Transverse colon (tissue), 4 donors: ENCODE results near the gene TRABD2B. TPM values are rescaled to one million over a fixed set of nuclear protein-coding genes. Genes with fewer than 3 reads are reported as not detected.

Experiments used
- DNase-seq: peaks from one replicate; pipeline ENCODE4 v3.0.0-alpha.2; 2019
- H3K27ac ChIP-seq, 4 donors: fragments of 200-600 bp; sonication (generic); 2 replicates each; pipeline ENCODE4 v1.5.1; 2016 to 2018; ENCODE audit warnings: inconsistent platforms in 4 of 4
- H3K27me3 ChIP-seq: fragments of 200-600 bp; sonication (generic); 2 replicates; pipeline ENCODE4 v1.5.1; 2017; ENCODE audit warnings: inconsistent platforms
- H3K36me3 ChIP-seq, 4 donors: fragments of 200-600 bp; sonication (generic); 2 replicates each; pipeline ENCODE4 v1.5.1; 2017 to 2019; ENCODE audit warnings: inconsistent platforms in 4 of 4
- H3K4me1 ChIP-seq, 4 donors: fragments of 200-600 bp; sonication (generic); 2 replicates each; pipeline ENCODE4 v1.5.1; 2017 to 2020; ENCODE audit warnings: inconsistent platforms in 4 of 4
- H3K4me3 ChIP-seq, 4 donors: fragments of 200-600 bp; sonication (generic); 1 replicate in 1 of 4; 2 replicates in 3 of 4; pipeline versions ENCODE4 v1.5.1 to v1.6.1; 2017 to 2019; ENCODE audit warnings: inconsistent platforms in 4 of 4
- H3K9me3 ChIP-seq, 2 donors: fragments of 200-600 bp; sonication (generic); 2 replicates each; pipeline ENCODE4 v1.5.1; 2017 to 2019; ENCODE audit warnings: inconsistent platforms in 2 of 2
- EP300 ChIP-seq: sonication (generic); formaldehyde crosslinking; IDR thresholded peaks from one replicate; pipeline ENCODE4 v1.6.1; 2017; ENCODE audit warnings: antibody characterized with exemption, low read depth
- POLR2A ChIP-seq: fragments of 450-650 bp; IDR thresholded peaks from one replicate; pipeline ENCODE4 v1.6.1; 2016; ENCODE audit warnings: antibody characterized with exemption, mild to moderate bottlenecking, moderate library complexity
- POLR2AphosphoS5 ChIP-seq, 3 donors: sonication (generic); formaldehyde crosslinking; IDR thresholded peaks; one replicate each; pipeline ENCODE4 v1.6.1; 2016; ENCODE audit warnings: antibody characterized with exemption in 3 of 3
- WGBS, 2 donors: methylation state at CpG; one replicate each; pipeline ENCODE4 v1.1.5; 2018; ENCODE audit warnings: low coverage in 1 of 2; 5-methylcytosine and 5-hydroxymethylcytosine counted together
- in situ Hi-C, 4 donors: fragments of 200-750 bp; cut with MboI; loops; one replicate each; pipeline versions ENCODE4 v1.15.0 to v1.15.1; 2017; ENCODE audit warnings: low sequenced_read_pairs in 3 of 4, low pct_ligation_motif_present in 1 of 4, low pct_unique_long_range_greater_than_20kb in 1 of 4
- intact Hi-C: fragments of 100-400 bp; cut with DNase I; formaldehyde crosslinking; loops from one replicate; pipeline ENCODE4 v1.15.1; 2023; ENCODE audit warnings: low total_unique reads
- total RNA-seq, 4 donors: library from RNA; depleted of rRNA; stranded (reverse); fragments of >200 nt; gene quantifications; one replicate each; pipeline ENCODE4 v1.1.0, GENCODE V29; 2016
- TF ChIP-seq, protein P1 (sequence below), 5 experiments: fragments of 200-600 bp in 3 of 5; fragments of 450-650 bp in 2 of 5; sonication (generic) in 3 of 5; IDR thresholded peaks; 1 replicate in 2 of 5; 2 replicates in 3 of 5; pipeline ENCODE4 v1.5.1; 2016 to 2017; ENCODE audit warnings: antibody characterized with exemption in 5 of 5, inconsistent platforms in 3 of 5, mild to moderate bottlenecking in 2 of 5, moderate library complexity in 1 of 5

Gene TRABD2B
- total RNA-seq, 4 donors from 2014 or later, result 0.27 to 0.48 (median 0.37) TPM; not detected in 1

DNA sequence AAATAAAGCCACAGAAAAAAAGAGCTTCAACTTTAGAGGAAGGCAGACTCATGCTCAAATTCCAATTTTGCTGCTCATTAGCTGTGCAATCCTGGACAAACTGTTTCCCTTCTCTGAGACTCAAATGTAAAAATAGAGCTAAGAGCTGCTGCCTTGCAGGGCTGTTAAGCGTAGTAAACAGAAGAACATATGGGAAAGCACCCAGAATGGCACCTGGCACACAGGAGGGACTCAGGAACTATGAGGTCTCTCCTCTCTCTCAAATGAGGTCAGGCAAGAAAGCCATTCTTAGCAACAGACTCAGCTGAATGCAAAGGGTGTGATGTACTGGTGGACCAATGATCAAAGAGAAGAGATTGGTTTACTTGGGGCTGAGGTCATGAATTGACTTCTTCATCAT is 61.3 kb downstream of the TRABD2B start:
- intact Hi-C loops, result no loop called here
- no peak for DNase-seq

DNA sequence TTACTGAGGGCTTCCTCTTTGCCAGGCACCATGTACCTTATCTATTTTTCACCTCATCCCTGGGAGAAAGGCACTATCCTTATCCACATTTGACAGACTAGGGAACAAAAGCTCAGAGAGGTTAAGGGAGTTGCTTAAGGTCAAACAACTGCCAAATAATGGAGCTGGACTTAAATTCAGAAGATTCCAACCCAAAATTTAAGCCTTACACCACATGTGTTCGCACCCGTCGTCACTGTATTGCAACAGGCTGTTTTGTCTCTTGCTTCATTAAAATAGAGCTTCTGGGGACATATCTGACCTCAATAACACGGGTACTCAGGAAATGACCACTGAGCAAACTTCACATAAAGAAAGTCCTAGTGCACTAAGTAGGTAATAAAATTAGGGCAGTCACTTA is 62.0 kb downstream of the TRABD2B start:
- intact Hi-C loops (no loop called here), in situ Hi-C loops (no loop called here)
- Histone ChIP-seq H3K27me3 (no peaks in the 10 kb centered on the region), H3K36me3 (no peaks in the 10 kb centered on the region), H3K27ac (peak overlapping the region in 3 of 4 donors; percentile 22 to 39 (median 29)), H3K4me1 (peaks cover 0 to 9% (median 3%) of the 10 kb centered on the region in 4 donors), H3K4me3 (no peak overlapping the region), H3K9me3 (no peaks in the 10 kb centered on the region)
- DNase-seq, result no peak
- WGBS, 2 donors, result 54 to 67% methylated on average over 3 to 4 of the region's 4 CpGs
- TF ChIP-seq POLR2A (no peak), POLR2AphosphoS5 (IDR thresholded peaks at IDR 0.05) (no peak), EP300 (no peak)
- TF ChIP-seq, protein P1, sequence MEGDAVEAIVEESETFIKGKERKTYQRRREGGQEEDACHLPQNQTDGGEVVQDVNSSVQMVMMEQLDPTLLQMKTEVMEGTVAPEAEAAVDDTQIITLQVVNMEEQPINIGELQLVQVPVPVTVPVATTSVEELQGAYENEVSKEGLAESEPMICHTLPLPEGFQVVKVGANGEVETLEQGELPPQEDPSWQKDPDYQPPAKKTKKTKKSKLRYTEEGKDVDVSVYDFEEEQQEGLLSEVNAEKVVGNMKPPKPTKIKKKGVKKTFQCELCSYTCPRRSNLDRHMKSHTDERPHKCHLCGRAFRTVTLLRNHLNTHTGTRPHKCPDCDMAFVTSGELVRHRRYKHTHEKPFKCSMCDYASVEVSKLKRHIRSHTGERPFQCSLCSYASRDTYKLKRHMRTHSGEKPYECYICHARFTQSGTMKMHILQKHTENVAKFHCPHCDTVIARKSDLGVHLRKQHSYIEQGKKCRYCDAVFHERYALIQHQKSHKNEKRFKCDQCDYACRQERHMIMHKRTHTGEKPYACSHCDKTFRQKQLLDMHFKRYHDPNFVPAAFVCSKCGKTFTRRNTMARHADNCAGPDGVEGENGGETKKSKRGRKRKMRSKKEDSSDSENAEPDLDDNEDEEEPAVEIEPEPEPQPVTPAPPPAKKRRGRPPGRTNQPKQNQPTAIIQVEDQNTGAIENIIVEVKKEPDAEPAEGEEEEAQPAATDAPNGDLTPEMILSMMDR (IDR thresholded peaks at IDR 0.05), result no peak

More for the DNA sequence above, 61.3 kb downstream of the TRABD2B start:
- H3K4me3 ChIP-seq, result no peak overlapping the region
- peaks cover 0 to 9% (median 3%) of the 10 kb centered on the region in 4 donors for H3K4me1 ChIP-seq
- no peaks in the 10 kb centered on the region for H3K36me3 ChIP-seq
- H3K9me3 ChIP-seq, result no peaks in the 10 kb centered on the region
- TF ChIP-seq, protein P1 (IDR thresholded peaks at IDR 0.05), result no peak
- TF ChIP-seq POLR2AphosphoS5 (IDR thresholded peaks at IDR 0.05), result no peak
- H3K27me3 ChIP-seq, result no peaks in the 10 kb centered on the region
- in situ Hi-C loops, result no loop called here
- 39% methylated on average over 1 of the region's 1 CpG; no CpG with 5 or more reads in 1 of the 2 donors for WGBS, 2 donors
- H3K27ac ChIP-seq, result no peak overlapping the region

DNA sequence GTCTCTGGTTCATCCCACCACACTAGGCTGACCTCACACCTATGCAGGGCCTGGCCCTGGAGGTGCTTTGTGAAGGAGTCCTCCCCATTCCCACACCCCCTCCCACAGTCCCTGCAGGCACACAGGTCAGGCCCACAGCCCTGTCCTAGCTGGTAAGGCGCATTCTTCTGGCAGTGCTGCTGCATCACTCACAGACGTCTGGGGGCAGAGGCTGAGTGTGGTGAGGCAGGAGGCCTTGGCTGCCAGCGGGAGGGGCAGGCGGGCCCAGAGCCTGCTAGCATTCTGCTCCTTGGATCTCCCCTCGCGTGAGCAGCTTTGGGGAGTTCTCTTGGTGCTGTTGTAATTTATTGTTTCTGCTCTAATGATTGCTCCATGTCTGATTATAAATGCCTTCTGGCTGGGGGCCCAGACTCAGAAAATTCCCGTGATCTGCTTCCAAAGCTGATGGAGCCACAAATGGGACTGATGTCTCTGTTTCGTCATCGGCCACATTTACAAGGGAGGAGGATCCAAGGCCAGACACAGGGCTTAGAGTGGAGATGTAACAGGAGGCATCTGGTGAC is 62.9 kb downstream of the TRABD2B start:
- TF ChIP-seq POLR2A (no peak), EP300 (no peak), POLR2AphosphoS5 (IDR thresholded peaks at IDR 0.05) (peak in 1 of 3 donors; percentile 64)
- intact Hi-C loops (no loop called here), in situ Hi-C loops (no loop called here)
- Histone ChIP-seq H3K9me3 (no peaks in the 10 kb centered on the region), H3K27ac (peak overlapping the region; percentile 22 to 46 (median 34)), H3K4me3 (no peak overlapping the region), H3K27me3 (no peaks in the 10 kb centered on the region), H3K4me1 (peaks cover 0 to 9% (median 3%) of the 10 kb centered on the region in 4 donors), H3K36me3 (no peaks in the 10 kb centered on the region)
- 59% methylated on average over 9 of the region's 9 CpGs; no CpG with 5 or more reads in 1 of the 2 donors for WGBS, 2 donors
- DNase-seq, result peak; percentile 47

DNA sequence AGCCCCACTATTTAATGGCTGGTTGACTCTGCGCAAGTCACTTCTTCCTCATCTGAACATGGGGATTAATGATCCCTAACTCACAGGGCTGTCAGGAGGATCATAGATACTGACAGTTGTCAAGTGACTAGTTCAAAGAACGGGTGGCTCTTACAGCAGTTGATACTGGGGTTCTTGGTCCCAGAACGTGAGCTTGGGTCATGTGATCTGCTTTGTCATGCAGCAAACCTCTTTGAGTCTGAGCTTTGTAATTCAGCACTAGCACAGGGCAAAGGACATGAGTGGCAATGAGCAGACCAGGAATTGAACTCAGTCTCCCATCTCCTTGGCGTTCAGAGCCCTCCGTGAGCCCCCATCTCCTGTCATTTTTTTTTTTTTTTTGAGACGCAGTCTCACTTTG is 64.4 kb downstream of the TRABD2B start:
- peaks cover 0 to 9% (median 3%) of the 10 kb centered on the region in 4 donors for H3K4me1 ChIP-seq
- intact Hi-C loops, result no loop called here
- WGBS, 2 donors, result 78 to 100% methylated on average over 4 to 6 of the region's 6 CpGs
- no peaks in the 10 kb centered on the region for H3K9me3 ChIP-seq
- H3K36me3 ChIP-seq, result no peaks in the 10 kb centered on the region
- in situ Hi-C loops, result no loop called here
- no peak overlapping the region for H3K4me3 ChIP-seq
- no peak for DNase-seq
- TF ChIP-seq POLR2AphosphoS5 (IDR thresholded peaks at IDR 0.05), result no peak
- TF ChIP-seq POLR2A, result no peak
- TF ChIP-seq, protein P1 (IDR thresholded peaks at IDR 0.05), result no peak
- no peak for TF ChIP-seq EP300
- no peaks in the 10 kb centered on the region for H3K27me3 ChIP-seq
- H3K27ac ChIP-seq, result no peak overlapping the region

DNA sequence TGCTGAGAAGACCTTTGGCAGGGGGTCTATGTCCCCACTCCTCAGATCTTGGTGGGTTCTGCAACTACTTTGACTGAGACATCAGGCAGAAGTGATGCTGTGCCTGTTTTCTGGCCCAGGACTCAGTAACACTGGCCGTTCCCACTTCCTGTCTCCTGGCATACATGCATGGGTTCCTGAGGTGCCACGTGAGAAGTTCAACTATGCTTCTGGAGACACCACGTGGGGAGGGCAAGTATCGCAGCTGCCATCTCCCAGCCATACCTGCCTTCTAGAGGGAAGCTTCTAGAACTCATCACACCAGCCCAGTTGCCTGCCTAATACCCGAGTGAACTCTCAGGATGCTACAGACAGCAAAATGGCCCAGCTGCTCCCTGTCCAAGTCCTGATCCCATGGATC is 65.8 kb downstream of the TRABD2B start:
- in situ Hi-C loops, result no loop called here

More for the DNA sequence above, 65.8 kb downstream of the TRABD2B start:
- Histone ChIP-seq H3K36me3 (no peaks in the 10 kb centered on the region), H3K27me3 (no peaks in the 10 kb centered on the region), H3K27ac (no peak overlapping the region), H3K9me3 (no peaks in the 10 kb centered on the region), H3K4me1 (peaks cover 0 to 9% (median 3%) of the 10 kb centered on the region in 4 donors), H3K4me3 (no peak overlapping the region)
- TF ChIP-seq POLR2A, result no peak
- TF ChIP-seq, protein P1 (IDR thresholded peaks at IDR 0.05), result peak in 4 of 5 experiments; percentile 26 to 55 (median 33)
- 61% methylated on average over 5 of the region's 5 CpGs; no CpG with 5 or more reads in 1 of the 2 donors for WGBS, 2 donors
- peak; percentile 39 for DNase-seq
- intact Hi-C loops, result no loop called here
